CD4-positive, alpha-beta T cell treated with Interleukin-17A for 4 hours (primary cell): ENCODE results near the gene SLC16A12.

ENCODE experiments used
- DNase-seq: peaks from one replicate; pipeline ENCODE4 v3.0.0-alpha.2; 2020; ENCODE audit warnings: mixed read lengths

SLC16A12 gene

DNA sequence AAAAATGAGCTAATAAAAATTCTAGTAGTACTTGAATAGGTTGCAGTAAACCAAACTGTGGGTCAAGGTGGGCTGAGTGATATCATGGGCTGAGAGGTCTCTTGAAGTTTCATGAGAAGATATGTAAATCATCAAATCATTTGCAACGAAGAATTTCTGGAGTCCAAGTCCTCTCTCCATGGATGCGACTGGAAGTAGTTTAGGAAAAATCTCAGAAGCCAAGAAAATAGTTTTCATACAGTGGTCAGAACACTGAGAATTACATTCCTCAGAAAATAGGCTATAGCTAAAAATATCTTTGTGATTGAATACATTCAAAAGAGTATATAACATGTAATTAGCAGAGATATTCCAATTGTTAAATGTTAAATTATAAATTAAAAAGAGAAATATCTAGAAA, 146.6 kb downstream of the SLC16A12 start:
- DNase-seq, result no peak

DNA sequence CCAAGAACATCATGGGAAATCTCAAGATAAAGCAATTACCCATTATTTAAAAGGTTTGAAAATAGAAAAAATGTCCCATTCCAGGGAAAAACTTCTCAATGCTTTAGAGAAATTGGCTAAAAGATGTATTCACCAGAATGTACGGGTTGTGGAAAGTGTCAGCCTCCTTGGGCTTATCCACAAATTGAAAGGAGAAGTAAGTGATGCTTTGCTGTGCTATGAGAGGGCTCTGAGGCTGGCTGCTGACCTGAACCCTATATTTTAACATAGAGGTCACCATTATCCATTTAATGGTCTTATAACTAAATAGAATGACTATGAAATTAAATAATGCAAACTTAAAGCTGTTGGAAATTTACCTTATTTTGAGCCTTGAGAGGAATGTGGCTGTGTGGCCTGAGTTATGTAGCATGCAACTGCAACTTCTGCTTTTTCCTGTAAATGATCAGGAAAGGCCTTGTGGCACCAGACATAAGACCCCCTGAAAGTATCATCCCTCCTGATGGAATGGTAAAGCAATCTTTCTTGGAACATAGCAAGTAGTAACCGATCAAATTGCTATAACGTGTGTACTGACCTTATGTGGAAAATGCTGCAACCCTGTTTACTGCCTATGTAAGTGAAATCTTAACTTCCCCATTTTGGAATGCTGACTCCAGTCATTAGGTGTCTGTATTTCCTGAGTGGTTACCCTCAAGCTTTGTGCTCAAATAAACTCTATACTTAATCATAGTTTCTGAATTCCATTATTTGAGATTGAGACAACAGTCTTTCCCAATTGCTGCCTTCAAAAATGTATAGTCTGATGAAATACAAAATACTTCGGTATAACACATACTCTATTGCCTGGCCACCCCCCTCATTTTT, 150.7 kb downstream of the SLC16A12 start:
- DNase-seq, result no peak

DNA sequence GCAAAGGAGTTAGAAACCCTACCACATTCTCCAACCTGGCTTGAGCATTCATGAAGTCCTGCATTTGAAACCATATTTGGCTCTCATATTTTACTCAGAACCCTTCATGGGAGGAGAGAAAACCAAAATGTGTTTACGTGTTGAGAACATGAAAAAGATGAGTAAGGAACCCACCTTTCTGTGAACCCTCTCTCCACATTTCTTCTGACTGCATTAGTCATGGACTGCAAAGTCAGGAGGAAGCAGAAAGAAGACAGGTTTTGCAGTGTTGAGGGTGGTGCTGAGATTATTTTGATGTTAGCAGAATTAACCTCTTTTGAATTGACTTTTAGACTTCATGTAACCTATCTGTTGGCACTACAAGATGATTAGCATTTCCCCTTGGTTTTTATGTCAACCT, 152.6 kb downstream of the SLC16A12 start:
- DNase-seq, result no peak
